GM18909 (cell line): ENCODE results near the gene DGKD.
"Not testable (repeated sequence)": the region's sequence is repeated elsewhere in the genome, so short reads cannot be mapped to it uniquely, and the experiment has no call there.

ENCODE experiments used
- ATAC-seq: cut with Tn5 transposase; IDR thresholded peaks from one replicate; pipeline ENCODE4 v1.9.1; 2021; ENCODE audit warnings: mild to moderate bottlenecking; ENCODE audit not compliant: unreplicated experiment, poor library complexity

Gene DGKD

GRCh38 chr2:233384015-233384414 lies 29.7 kb downstream of the DGKD start:
- ATAC-seq, result no peak

- peak; percentile 10 for ATAC-seq
Measured at GRCh38 chr2:233384811-233385488, 30.7 kb downstream of the DGKD start.

GRCh38 chr2:233385489-233386044 lies 31.3 kb downstream of the DGKD start:
- peak; percentile 73 for ATAC-seq

- no peak for ATAC-seq
Measured at GRCh38 chr2:233386382-233387041, 32.2 kb downstream of the DGKD start.

- ATAC-seq, result no peak
Measured at GRCh38 chr2:233387225-233387624, 32.9 kb downstream of the DGKD start.

GRCh38 chr2:233387667-233388528 lies 33.6 kb downstream of the DGKD start:
- ATAC-seq, result no peak

- ATAC-seq, result no peak
Measured at GRCh38 chr2:233389601-233390125, 35.4 kb downstream of the DGKD start.

GRCh38 chr2:233395687-233396086 lies 41.4 kb downstream of the DGKD start:
- ATAC-seq, result no peak

GRCh38 chr2:233396726-233397665 lies 42.7 kb downstream of the DGKD start:
- not testable (repeated sequence) for ATAC-seq

GRCh38 chr2:233399306-233400225 lies 45.3 kb downstream of the DGKD start:
- ATAC-seq, result no peak

GRCh38 chr2:233400341-233400740 lies 46.0 kb downstream of the DGKD start:
- ATAC-seq, result no peak

- ATAC-seq, result no peak
Measured at GRCh38 chr2:233400961-233401360, 46.7 kb downstream of the DGKD start.

- ATAC-seq, result no peak
Measured at GRCh38 chr2:233402346-233402745, 48.1 kb downstream of the DGKD start.

- no peak for ATAC-seq
Measured at GRCh38 chr2:233402789-233403188, 48.5 kb downstream of the DGKD start.

- ATAC-seq, result no peak
Measured at GRCh38 chr2:233404222-233404621, 49.9 kb downstream of the DGKD start.

GRCh38 chr2:233406865-233407264 lies 52.6 kb downstream of the DGKD start:
- no peak for ATAC-seq

GRCh38 chr2:233407771-233408181 lies 53.5 kb downstream of the DGKD start:
- no peak for ATAC-seq
